C1 segment of cervical spinal cord (tissue), 14 donors: ENCODE measurements around the gene KCNIP1.
A peak's percentile ranks its signal among the peaks of the same experiment; 100 is the strongest.

Source experiments
- DNase-seq, 14 donors: peaks; one replicate each; lab custom pipeline; 2025; lab: John Stamatoyannopoulos, UW

The KCNIP1 gene

GRCh38 chr5:170508660-170509347 lies 5.0 kb downstream of the KCNIP1 start:
- DNase-seq: no peak

- no peak for DNase-seq
Observed at GRCh38 chr5:170509348-170509660, 5.5 kb downstream of the KCNIP1 start.

- no peak for DNase-seq
Observed at GRCh38 chr5:170510126-170510525, 6.3 kb downstream of the KCNIP1 start.

GRCh38 chr5:170510559-170510958 lies 6.7 kb downstream of the KCNIP1 start:
- no peak for DNase-seq

GRCh38 chr5:170511551-170512258 lies 7.9 kb downstream of the KCNIP1 start:
- DNase-seq: no peak

GRCh38 chr5:170513856-170514525 lies 10.2 kb downstream of the KCNIP1 start:
- no peak for DNase-seq

GRCh38 chr5:170517411-170517810 lies 13.6 kb downstream of the KCNIP1 start:
- no peak for DNase-seq

GRCh38 chr5:170518277-170518676 lies 14.5 kb downstream of the KCNIP1 start:
- DNase-seq: no peak

GRCh38 chr5:170519549-170519948 lies 15.7 kb downstream of the KCNIP1 start:
- DNase-seq: no peak

GRCh38 chr5:170520372-170520771 lies 16.6 kb downstream of the KCNIP1 start:
- DNase-seq: no peak

- peak in 3 of 14 donors; percentile 41 to 78 (median 59) for DNase-seq
Observed at GRCh38 chr5:170522211-170523141, 18.7 kb downstream of the KCNIP1 start.

- peak in 10 of 14 donors; percentile 17 to 60 (median 38) for DNase-seq
Observed at GRCh38 chr5:170523142-170523551, 19.3 kb downstream of the KCNIP1 start.

- no peak for DNase-seq
Observed at GRCh38 chr5:170523830-170524229, 20.0 kb downstream of the KCNIP1 start.

- DNase-seq: no peak
Observed at GRCh38 chr5:170524576-170524975, 20.8 kb downstream of the KCNIP1 start.

GRCh38 chr5:170525470-170526211 lies 21.8 kb downstream of the KCNIP1 start:
- peak in 2 of 14 donors; percentile 14 to 58 for DNase-seq

- DNase-seq: no peak
Observed at GRCh38 chr5:170527991-170528390, 24.2 kb downstream of the KCNIP1 start.

GRCh38 chr5:170528976-170529375 lies 25.2 kb downstream of the KCNIP1 start:
- DNase-seq: no peak

- no peak for DNase-seq
Observed at GRCh38 chr5:170532935-170533334, 29.1 kb downstream of the KCNIP1 start.

GRCh38 chr5:170533383-170533782 lies 29.6 kb downstream of the KCNIP1 start:
- no peak for DNase-seq

- DNase-seq: no peak
Observed at GRCh38 chr5:170534177-170534576, 30.4 kb downstream of the KCNIP1 start.

- DNase-seq: no peak
Observed at GRCh38 chr5:170534941-170535340, 31.1 kb downstream of the KCNIP1 start.
